HFFc6 (cell line): ENCODE data around the gene MFRP. TPM values are rescaled to one million over a fixed set of nuclear protein-coding genes. Genes with fewer than 3 reads are reported as not detected.

Experiments
- DNase-seq: peaks from one replicate; pipeline ENCODE4 v3.0.0-alpha.2; 2018
- H3K27ac Mint-ChIP-seq: 2 replicates; pipeline ENCODE4 v1.8.0; 2020; ENCODE audit warnings: mild to moderate bottlenecking, mixed read lengths
- H3K27me3 Mint-ChIP-seq: 2 replicates; pipeline ENCODE4 v1.8.0; 2021; ENCODE audit warnings: mild to moderate bottlenecking, moderate library complexity, mixed read lengths; ENCODE audit not compliant: insufficient read depth
- H3K36me3 Mint-ChIP-seq: 2 replicates; pipeline ENCODE4 v1.8.0; 2021; ENCODE audit warnings: low read depth, mixed read lengths
- H3K4me1 Mint-ChIP-seq: 2 replicates; pipeline ENCODE4 v1.8.0; 2020; ENCODE audit warnings: low read depth, mixed read lengths
- H3K4me3 Mint-ChIP-seq: 2 replicates; pipeline ENCODE4 v1.8.0; 2020; ENCODE audit warnings: mild to moderate bottlenecking, moderate library complexity, mixed read lengths
- H3K9me3 Mint-ChIP-seq: 2 replicates; pipeline ENCODE4 v1.8.0; 2020; ENCODE audit warnings: mild to moderate bottlenecking, mixed read lengths
- total RNA-seq, 6 experiments: library from RNA; stranded (reverse); fragmentation: NEBNext Ultra II Directional; extraction: Animal tissue kit (Norgen Biotek cat#: 25700); gene quantifications; 2 replicates in 1 of 6; 3 replicates in 5 of 6; pipeline ENCODE4 v1.2.3, GENCODE V29; 2021
- TF ChIP-seq, protein P1 (sequence below): fragments of 200-600 bp; sonication (generic); IDR thresholded peaks from 2 replicates; pipeline ENCODE4 v1.5.0; 2021; ENCODE audit warnings: antibody characterized with exemption, mild to moderate bottlenecking

Gene MFRP
- total RNA-seq, 6 experiments from 2014 or later: not detected

DNA sequence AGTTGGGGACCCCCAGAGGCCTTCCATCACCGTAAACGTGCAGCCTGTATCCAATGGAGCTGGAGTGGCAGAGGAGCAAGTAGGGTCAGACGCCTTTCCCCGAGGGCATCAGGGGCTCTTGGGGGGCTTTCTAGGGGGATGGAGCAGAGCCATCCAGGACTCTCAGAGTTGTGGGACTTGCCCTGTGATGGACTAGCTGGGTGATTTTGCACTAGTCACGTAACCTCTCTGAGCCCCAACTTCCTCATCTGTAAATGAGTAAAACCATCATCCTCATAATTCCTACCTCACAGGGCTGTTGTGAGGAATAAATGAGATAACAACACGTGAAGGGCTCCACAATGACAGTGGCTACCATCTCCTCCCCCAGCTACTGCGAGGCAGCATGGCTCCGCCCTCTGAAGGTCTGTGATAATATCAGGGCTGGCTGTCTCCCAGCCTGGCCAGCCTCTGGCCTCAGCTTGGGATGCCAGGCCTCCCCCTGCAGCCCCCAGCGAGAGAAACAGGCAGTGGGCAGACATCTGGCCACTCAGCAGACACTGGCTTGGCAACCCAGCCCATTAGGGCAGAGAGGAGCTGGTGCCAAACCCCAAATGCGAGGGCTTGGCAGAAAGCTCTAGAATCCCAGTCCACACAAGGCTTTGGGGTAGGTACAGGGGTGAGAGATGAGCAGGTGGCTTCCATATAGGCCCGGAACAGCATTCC is 28.3 kb upstream of the MFRP start:
- DNase-seq: peak; percentile 16
- H3K4me3 Mint-ChIP-seq: no peak overlapping the region
- no peaks in the 10 kb centered on the region for H3K9me3 Mint-ChIP-seq
- no peaks in the 10 kb centered on the region for H3K36me3 Mint-ChIP-seq
- TF ChIP-seq, protein P1, sequence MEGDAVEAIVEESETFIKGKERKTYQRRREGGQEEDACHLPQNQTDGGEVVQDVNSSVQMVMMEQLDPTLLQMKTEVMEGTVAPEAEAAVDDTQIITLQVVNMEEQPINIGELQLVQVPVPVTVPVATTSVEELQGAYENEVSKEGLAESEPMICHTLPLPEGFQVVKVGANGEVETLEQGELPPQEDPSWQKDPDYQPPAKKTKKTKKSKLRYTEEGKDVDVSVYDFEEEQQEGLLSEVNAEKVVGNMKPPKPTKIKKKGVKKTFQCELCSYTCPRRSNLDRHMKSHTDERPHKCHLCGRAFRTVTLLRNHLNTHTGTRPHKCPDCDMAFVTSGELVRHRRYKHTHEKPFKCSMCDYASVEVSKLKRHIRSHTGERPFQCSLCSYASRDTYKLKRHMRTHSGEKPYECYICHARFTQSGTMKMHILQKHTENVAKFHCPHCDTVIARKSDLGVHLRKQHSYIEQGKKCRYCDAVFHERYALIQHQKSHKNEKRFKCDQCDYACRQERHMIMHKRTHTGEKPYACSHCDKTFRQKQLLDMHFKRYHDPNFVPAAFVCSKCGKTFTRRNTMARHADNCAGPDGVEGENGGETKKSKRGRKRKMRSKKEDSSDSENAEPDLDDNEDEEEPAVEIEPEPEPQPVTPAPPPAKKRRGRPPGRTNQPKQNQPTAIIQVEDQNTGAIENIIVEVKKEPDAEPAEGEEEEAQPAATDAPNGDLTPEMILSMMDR: no peak
- peaks cover 39% of the 10 kb centered on the region for H3K4me1 Mint-ChIP-seq
- no peaks in the 10 kb centered on the region; the same call in none of the 2 replicates for H3K27me3 Mint-ChIP-seq
- peak overlapping the region; percentile 69; the same call in 1 of the 2 replicates for H3K27ac Mint-ChIP-seq

- H3K27ac Mint-ChIP-seq: peak overlapping the region; percentile 18; the same call in 1 of the 2 replicates
- H3K36me3 Mint-ChIP-seq: no peaks in the 10 kb centered on the region
- TF ChIP-seq, protein P1: peak; percentile 92
- H3K4me3 Mint-ChIP-seq: no peak overlapping the region
- no peaks in the 10 kb centered on the region; the same call in none of the 2 replicates for H3K27me3 Mint-ChIP-seq
- peak; percentile 66 for DNase-seq
- H3K9me3 Mint-ChIP-seq: no peaks in the 10 kb centered on the region
- H3K4me1 Mint-ChIP-seq: peaks cover 39% of the 10 kb centered on the region
Measured at GRCh38 chr11:119373921-119374631, 27.6 kb upstream of the MFRP start.

DNA sequence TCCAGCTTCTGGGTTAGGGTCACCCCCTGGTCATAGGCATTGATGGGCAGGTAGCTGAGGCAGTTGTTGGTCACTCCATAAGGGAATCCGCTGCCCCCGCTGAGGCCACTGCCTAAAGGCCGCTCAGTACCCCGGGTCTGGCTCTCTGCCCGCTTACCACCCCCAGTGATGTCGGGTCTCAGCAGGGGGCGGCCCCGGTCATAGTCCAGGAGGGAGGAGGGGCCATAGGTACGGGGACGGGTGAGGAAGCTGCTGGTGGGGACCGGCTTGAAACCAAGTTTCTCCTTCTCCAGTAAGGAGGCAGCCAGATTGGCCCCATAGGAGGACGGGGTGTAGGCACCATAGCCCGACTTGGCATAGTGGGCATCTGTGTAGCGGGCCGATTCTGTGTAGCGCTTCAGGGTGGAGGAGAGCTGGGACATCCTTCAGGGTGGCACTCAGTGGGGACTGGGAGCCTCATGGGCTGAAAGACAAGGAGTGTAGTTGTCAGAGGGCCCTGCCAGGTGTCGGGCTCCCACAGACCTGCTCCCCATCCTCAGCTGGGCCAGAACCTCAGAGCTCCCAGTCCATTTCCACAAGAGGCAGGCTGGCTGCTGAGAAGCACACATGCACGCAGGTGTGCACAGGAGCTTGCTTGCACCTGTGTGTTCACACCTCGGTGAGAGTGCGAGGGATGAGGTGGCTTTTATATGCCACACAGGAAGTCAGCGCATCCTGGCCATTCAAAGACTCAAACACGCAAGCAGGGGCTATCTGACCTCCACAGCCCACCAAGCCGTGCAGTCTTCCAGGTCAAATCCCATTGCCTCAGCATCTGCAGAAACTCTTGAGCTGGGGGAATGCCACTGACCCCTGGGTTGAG is 26.8 kb upstream of the MFRP start:
- Mint-ChIP-seq H3K36me3 (no peaks in the 10 kb centered on the region), H3K27ac (no peak overlapping the region), H3K4me1 (peaks cover 43% of the 10 kb centered on the region), H3K27me3 (no peaks in the 10 kb centered on the region; the same call in none of the 2 replicates), H3K9me3 (no peaks in the 10 kb centered on the region), H3K4me3 (no peak overlapping the region)
- TF ChIP-seq, protein P1: no peak
- DNase-seq: no peak

DNA sequence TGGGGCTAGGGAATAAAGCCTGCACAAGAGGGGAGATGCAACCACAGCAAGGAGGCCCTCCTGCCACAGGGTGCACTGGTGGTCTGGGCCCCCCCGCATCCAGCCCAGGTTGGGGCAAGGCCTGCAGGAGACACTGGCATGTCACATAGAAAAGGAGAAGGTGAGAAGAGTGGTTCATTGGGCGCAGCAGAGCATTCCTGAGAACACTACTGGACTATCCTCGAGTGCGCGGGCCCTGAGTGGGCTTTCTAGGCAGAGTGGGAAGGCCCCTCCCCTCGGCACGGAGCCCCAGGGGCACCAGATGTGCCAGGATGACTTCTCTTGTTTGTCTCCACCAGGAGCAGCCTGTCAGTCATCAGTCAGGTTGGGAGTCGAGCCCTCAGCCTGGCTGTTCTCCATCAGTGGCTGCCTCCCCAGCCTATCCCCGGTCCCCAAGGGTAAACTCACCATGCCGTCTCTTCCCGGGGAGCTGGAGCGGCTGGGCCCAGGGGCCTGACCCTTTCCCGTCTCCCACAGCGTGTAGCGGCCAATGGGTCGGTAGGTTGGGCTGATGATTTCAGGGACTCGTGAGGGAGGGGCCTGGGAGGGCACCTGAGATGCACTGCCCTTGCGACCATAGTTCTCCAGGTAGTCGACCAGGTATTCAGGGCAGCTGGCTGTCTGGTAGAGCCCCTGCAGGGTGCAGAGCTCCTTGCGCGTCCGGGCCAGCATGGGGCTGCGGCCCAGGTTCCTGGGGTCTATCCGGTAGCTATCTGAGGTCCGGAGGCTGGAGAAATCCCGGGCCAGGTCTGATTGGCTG is 26.0 kb upstream of the MFRP start:
- no peaks in the 10 kb centered on the region for H3K36me3 Mint-ChIP-seq
- TF ChIP-seq, protein P1: no peak
- no peak for DNase-seq
- no peaks in the 10 kb centered on the region; the same call in none of the 2 replicates for H3K27me3 Mint-ChIP-seq
- H3K4me3 Mint-ChIP-seq: no peak overlapping the region
- peaks cover 46% of the 10 kb centered on the region for H3K4me1 Mint-ChIP-seq
- H3K27ac Mint-ChIP-seq: no peak overlapping the region
- no peaks in the 10 kb centered on the region for H3K9me3 Mint-ChIP-seq

- peaks cover 40% of the 10 kb centered on the region for H3K4me1 Mint-ChIP-seq
- TF ChIP-seq, protein P1: peak; percentile 43
- no peak overlapping the region for H3K4me3 Mint-ChIP-seq
Measured at GRCh38 chr11:119371778-119372182, 25.3 kb upstream of the MFRP start.

More at GRCh38 chr11:119371778-119372182, 25.3 kb upstream of the MFRP start:
- peaks cover 1% of the 10 kb centered on the region for H3K27me3 Mint-ChIP-seq
- H3K36me3 Mint-ChIP-seq: no peaks in the 10 kb centered on the region
- H3K27ac Mint-ChIP-seq: no peak overlapping the region
- no peak for DNase-seq
- H3K9me3 Mint-ChIP-seq: no peaks in the 10 kb centered on the region
